HG03575 (cell line): ENCODE results near the gene HDAC5.

Experiments
- ATAC-seq: cut with Tn5 transposase; IDR thresholded peaks from one replicate; pipeline ENCODE4 v1.9.1; 2021; ENCODE audit not compliant: unreplicated experiment, insufficient number of reproducible peaks, low FRiP score; ENCODE audit errors: extremely low read depth

The HDAC5 gene

DNA sequence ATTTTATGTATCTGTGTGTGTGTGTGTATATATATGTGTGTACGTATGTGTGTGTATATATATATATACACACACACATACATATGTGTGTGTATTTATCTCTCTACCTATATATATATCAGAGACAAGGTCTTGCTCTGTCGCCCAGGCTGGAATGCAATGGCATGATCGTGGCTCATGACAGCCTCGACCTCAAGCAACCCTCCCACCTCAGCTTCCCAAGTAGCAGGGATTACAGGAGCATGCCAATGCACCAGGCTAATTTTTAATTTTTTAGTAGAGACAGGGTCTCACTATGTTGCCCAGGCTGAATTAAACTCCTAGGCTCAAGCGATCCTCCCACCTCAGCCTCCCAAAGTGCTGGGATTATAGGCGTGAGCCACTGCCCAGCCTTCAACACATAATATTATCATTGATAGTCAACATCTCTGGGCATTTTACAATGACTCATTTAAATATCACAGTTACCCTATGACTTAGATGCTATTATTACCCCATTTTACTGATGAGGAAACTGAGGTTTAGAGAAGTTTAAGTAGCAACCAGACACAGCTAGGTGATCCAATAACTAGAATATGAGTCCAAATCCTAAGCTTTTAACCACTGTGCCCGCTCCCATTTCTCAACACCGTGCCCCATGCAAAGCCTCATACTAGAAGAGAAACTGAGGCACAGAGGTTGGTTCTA is 28.6 kb downstream of the HDAC5 start:
- no peak for ATAC-seq

DNA sequence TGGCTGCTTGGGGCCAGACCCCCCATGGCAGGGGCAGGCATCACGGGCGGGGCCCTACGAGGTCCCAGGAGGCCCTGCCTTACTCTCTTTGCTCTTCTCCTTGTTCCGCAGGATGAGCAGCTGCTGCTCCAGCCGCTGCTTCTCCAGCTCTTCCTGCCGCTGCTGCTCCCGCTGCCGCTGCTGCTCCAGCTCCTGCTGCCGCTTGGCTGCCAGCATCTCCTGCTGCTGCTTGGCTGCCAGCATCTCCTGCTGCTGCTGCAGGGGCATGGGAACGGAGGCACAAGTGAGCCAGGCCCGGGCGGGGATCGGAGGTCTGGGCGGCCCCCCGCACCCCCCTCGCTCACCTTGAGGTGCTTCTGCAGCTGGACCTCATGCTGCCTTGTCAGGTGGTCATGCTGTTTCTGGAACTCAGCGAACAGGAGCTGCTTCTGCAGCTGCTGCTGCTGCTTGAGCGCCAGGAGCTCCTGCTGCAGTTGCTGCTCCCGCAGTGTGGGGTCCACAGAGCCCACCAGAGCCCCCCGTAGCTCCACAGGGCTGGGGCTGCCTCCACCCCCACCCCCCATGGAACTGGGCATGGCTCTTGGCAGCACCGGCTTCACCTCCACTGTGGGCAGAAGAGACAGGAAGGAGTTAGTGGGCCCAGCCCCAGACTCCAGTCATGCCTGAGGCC is 30.1 kb downstream of the HDAC5 start:
- no peak for ATAC-seq

DNA sequence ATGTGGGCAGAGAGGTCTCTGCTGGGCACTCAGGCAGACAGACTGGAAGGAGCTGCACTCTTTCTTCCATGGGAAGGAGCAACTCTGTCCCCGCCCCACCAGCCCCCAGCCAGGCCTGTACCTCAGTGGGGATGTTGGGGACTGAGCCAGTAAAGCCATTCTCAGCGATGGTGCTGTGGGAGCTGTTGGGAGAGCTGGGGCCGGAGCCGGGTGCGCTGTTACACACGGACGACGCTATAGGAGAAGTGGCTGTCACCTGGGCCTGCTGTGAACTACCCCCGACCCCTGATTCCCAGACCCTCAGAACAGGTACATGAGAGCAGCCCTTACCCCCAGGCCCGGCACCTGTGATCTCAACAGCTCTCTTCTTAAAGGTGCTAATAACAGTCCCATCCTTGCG is 31.4 kb downstream of the HDAC5 start:
- no peak for ATAC-seq

DNA sequence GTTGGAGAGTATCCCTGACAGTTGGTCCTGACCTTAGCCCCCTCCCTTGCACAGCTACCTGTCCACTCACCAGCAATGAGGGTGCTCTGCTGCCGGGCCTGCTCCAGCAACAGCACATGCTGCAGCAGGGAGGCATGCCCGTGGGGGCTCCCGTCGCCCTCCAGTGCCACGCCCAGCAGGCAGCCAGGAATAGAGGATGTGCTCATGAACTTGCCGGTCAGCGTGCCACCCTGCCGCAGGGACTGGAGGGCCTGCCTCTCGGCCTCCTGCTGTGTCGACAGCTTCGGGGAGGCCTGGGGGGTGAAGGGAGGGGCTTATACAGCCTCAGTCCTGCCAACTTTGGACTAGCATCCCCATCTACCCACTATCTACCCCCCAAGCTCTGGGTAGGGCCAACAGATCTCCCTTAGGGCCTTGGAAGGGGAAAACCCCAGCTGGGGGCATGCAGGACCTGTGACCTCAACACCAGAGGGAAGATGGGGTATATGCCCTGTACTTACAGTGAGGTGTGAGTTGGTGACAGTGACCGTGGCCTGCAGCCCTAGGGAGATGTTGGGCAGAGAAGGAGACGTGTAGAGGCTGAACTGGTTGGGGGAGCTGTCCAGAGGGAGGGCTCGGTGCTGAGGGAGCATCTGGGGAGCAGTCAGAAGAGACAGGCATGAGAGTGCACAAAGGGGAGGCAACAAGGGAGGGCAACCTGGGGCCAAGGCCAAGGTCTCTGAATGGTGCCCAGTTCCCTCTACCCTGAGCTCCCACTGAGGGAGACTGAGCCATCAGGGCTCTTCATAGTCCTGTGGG is 32.0 kb downstream of the HDAC5 start:
- no peak for ATAC-seq

DNA sequence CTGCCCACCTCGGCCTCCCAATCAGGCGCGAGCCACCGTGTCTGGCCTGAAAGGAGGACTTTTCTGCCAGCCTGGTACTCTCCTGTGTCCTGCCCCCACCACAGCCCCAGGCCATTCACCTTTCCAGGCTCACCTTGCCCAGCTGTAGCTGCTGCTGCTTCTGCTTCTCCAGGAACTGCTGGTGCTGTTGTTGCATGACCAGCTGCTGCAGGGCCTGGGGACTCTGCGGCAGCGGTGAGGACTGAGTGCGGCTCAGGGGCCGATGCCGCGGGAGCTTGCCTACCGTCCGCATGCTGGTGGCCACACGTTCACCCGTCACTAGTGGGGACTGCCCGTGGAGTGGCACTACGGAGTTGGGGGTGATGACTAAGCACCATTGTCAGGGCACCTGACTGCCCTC is 35.2 kb downstream of the HDAC5 start:
- ATAC-seq: no peak

DNA sequence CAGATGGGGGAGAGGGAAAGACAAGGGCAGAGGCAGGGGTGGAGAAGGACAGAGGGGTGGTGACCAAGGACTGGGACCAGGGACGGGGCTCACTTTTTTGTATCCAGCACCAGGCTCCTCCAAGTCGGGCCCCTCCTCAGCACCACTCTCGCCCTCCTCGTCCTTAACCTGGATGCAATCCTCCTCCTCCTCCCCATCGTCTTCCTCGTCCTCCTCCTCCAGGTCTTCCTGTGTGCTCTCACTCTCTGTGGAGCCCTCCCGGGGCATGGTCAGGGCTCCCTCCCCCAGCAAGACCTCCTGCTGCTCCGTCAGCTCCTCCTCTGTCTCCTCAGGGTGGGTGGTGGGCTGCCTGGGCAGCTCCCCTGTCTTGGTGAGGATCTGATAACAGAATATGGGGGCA is 36.1 kb downstream of the HDAC5 start:
- ATAC-seq: no peak

DNA sequence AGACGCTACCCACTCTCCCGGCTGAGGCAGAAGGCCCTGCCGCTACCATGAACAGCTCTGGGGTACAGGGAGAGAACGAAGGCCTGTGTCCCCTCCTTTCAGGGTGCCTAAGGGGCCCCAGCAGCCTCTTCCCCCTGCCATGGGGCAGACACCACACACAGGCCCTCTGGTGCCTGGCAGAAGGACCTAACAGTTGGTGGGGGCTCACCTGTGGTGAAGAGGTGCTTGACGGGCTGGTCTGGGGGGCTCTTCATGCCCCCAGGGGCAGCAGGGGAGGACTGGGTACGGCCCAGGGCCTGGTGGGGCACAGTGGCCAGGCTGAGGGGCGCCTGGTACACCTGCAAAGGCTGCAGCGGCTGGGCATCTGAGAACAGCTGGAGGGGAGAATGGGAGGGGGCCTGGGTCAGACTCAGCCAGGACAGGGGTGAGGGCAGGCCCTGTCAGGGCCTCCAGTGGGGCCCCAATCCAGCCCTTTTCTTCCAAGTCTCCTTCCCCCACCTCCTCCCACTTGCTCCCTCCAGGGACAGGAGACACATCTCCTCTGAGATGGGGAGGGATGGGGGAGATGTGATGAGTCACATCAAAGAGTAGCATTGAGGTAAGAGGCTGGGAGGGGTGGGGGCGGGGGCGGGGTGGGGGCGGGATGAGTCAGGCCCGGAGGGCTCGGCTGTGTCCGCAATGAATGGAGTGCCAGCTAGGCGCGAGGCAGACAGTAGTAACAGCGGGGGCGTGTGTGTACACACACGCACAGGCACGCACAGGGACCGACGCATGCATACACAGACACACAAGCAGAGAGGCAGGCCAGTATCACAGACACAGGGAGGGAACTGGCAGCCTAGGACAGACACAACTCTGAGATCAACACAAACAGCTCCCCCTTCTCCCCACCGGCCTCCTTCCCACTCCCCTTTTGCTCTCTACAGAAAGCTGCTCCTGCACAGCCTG is 36.8 kb downstream of the HDAC5 start:
- no peak for ATAC-seq

DNA sequence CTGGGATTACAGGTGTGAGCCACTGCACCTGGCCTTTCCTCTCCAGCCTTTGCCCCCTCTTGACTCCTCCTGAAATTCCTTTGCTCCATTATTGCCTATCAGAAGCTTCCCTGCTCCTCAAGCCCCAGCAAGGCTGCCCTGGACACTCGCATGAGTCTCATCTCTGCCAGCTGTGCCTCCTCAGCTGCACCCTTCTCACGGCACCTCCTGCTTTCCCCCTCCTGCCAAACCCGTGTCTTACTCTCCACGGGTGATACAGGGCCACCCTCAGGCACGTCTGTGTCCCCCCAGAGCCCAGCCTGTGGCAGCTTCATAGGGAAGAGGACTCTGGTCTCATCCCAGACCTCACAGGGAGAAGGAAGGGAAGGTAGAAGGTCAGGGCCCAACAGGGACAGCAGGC is 37.5 kb downstream of the HDAC5 start:
- no peak for ATAC-seq

DNA sequence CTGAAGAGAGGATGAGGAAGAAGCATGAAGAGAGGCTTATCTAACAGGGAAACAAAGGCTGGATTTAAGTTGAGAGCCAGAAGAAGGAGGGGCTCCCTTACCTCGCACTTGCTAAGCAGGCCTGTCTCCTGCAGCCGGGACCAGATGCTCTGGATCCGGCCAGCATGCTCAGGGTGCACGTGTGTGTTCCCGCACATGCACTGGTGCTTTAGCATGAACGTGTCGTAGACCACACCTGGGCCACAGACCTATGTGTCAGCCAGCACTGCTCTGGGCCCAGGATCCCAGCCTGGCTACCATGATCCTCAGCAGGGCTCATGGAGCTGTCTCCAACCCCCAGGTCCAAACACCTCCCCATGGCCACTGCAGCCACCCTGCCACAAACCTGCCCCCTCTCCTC is 38.5 kb downstream of the HDAC5 start:
- ATAC-seq: no peak

DNA sequence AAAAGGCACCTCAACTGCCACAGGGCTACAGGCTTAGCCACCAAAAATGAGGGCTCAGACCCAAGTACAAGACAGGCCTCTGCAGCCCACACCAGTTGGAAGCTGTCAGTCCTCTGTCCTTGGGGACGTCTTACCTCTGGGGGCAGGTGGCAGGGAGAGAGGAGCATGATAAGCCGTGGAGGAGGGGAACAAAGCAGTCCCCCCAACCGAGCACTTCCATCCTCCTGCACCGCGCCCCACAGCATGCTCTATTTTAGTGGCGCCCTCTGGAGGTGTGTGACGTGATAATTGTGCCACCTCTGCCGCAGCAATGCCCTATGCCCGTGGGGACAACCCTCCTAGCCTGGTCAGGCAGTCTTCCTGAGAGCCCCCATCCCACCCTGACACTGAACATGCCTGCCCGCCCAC is 39.3 kb downstream of the HDAC5 start:
- no peak for ATAC-seq

DNA sequence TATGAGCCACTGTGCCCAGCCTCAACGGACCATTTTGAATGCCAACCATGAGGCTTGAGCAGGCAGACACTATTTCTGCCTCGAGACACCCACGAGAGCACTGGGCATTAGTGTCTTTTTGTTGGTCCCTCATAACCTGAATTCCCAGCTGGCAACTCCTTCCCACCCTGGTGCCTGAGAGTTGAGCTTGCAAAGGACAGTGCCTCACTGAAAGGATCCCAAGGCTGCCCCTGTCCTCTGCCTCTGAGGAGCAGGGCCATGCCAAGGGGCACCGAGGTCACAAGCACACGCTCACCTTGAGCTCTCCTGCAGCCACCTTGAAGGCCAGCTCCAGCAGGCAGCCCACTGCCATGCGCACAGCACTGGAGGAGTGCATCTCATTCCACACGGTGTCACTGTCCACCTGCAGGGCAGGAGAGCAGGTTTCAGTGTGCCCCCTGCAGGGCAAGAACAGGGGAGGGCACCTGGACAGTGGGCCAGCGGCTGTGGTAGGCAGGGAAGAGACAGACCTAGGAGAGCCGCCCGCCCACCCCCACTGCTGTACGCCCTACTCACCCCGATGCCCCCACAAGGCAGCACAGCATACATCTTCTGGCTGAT is 40.1 kb downstream of the HDAC5 start:
- ATAC-seq: no peak

DNA sequence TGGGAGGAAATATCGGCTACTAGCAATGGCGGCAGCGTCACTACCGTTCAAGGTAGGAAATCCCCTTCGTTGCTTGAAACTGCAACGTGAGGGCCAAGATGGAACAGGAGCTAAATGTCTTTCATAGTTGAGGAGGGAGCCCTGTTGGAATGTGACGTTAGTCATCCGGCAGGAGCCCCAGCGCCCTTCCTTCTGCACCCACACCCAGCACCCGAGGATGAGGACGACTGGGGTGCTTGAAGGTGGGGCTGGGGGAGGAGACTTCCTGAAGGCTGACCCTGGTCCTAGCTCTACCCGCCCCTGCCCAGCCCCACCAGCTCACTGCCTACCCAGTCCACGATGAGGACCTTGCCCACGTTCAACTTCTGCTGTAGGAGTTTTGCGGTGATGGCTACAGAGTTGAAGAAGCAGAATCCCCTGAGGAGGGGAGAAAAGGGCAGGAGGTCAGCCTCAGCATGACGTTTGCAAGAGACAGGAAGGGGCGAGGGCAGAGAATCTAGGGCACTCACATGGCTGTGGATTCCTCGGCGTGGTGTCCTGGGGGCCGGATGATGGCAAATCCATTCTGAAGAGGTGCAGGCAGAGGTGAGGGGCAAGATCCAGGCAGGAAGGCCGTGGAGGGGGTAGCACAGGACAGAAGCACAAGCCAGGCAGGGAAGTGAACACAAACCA is 41.0 kb downstream of the HDAC5 start:
- no peak for ATAC-seq

DNA sequence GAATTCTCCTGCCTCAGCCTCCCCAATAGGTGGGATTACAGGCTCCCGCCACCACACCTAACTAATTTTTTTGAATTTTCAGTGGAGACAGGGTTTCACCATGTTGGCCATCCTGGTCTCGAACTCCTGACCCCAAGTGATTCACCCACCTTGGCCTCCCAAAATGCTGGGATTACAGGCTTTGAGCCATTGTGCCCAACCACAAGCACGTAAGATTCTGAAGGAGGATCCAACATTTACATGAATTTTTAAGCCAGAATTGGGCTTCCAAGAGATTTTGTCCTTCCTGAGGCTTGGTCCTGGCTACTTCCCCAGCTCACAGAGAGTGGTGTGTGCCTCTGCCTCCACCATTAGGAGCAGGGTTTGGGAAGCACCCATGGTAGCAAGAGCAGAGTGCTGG is 41.8 kb downstream of the HDAC5 start:
- ATAC-seq: no peak

DNA sequence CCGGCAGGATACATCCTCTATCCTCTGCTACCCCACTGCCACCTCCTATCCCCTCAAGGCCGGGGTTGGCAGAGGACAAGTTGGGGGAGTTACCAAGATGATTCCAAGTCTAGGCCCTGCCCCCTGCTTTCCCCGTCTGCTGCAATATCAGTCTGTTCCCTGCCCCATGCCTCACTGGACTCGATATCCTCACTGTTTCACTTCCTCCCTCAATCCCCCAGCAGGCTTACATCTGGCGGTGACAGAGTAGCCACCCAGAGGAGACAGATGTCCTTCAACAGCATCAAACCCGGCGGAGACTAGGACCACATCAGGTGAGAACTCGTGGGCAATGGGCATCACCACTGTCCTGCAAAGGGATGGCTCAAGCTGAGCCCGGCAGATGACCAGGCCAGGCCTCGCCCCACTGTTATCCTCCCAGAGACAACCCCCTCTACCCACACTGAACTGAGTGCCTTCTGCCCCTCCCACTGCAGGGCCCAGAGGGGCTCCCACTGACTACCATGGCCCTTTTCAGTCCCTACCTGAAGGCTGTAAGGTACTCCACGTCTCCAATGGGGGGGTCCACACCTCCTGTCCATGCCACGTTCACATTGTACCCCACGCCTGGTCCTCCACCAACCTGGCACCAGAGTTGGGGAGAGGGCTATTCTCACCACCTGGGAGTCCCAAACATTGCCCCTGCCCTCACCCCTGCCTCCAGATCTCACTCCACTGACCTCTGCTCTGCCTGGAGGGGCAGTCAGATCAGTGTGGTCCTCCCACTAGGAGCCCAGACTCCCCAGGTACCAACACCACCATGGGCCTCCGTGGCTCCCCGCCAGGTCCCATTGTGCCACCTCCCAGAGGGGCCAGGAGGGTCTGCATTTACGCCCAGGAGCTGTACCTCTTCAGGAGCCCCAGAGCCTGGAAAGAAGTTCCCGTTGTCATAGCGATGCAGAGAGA is 43.3 kb downstream of the HDAC5 start:
- no peak for ATAC-seq

DNA sequence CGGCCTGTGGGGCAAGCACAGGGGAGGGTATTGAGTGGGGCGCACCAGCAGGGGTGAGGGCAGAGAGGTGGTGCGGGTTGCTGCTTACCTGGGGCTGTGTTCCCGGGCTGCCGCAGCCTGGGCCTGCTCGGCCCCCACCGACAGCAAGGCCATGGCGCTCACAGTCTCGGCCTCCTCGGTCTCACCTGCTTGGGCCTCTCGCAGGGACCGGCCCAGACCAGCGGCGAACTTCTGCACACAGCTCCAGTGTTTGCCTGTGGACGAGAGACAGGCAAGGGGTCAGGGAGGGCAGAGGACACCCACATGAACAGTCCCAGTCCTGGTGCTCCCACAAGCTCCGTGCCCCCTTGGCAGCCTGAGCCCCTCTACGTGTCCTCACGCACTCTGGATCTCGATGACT is 45.0 kb downstream of the HDAC5 start:
- no peak for ATAC-seq

DNA sequence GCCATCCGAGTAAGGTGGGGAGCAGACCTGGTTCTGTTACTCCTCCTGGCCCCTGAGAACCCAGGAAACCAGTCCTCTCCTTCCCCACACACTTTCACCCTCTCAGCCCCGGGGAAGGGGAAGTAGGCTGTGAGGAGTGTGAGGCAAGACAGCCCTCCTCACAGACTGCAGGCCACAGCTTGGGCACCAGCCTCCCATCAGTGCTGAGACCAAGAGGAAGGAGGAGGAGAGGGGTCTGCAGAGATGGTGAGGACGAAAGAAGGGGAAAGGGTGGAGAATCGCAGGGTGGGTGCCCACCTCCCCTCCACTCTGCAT is 45.9 kb downstream of the HDAC5 start:
- no peak for ATAC-seq
